Measurements from ENCODE around the gene DENND1A.

The DENND1A gene

GRCh38 chr9:123486431-123486830, 443.5 kb downstream of the DENND1A start:
- WGBS, 2 donors (ENCODE audit: extremely low coverage in 2 of 2, insufficient read length in 2 of 2, insufficient replicate concordance in 1 of 2): no CpG with 5 or more reads among the region's 1 CpG
- H4K8ac ChIP-seq (ENCODE audit: low read depth, low read length): no peak overlapping the region

GRCh38 chr9:123485216-123485615, 444.7 kb downstream of the DENND1A start:
- Histone ChIP-seq H3K79me1 (ENCODE audit: low read depth, low read length) (no peaks in the 10 kb centered on the region), H3K27me3 (ENCODE audit: control insufficient read depth in 3 of 3, insufficient read depth in 3 of 3, low read depth in 1 of 3, low read length in 3 of 3) (no peaks in the 10 kb centered on the region), H3K9ac (ENCODE audit: low read depth, low read length, poor library complexity) (no peak overlapping the region), H2BK15ac (ENCODE audit: low read length) (no peak overlapping the region), H4K8ac (ENCODE audit: low read depth, low read length) (no peak overlapping the region), H3K27ac (replicated peaks; ENCODE audit: low read length) (no peak overlapping the region), H4K91ac (ENCODE audit: low read depth, low read length, poor library complexity) (no peak overlapping the region), H3K4me1 (ENCODE audit: control insufficient read depth in 2 of 2, insufficient read depth in 1 of 2, low read depth in 1 of 2, low read length in 2 of 2) (peaks cover 23 to 32% of the 10 kb centered on the region in 2 donors), H3K18ac (ENCODE audit: low read length) (no peak overlapping the region), H2BK5ac (ENCODE audit: low read length) (no peak overlapping the region), H3K4me3 (ENCODE audit: low read length in 2 of 2) (no peak overlapping the region), H3K23ac (ENCODE audit: low read depth, low read length, poor library complexity) (no peak overlapping the region), H3K4ac (ENCODE audit: low read length) (no peak overlapping the region), H3K9me3 (replicated peaks in 1 of 2; ENCODE audit: control insufficient read depth in 2 of 2, insufficient read depth in 1 of 2, low read depth in 1 of 2, low read length in 2 of 2) (no peaks in the 10 kb centered on the region), H3K4me2 (ENCODE audit: insufficient read depth, low read length, poor library complexity, severe bottlenecking) (no peak overlapping the region), H2AFZ (ENCODE audit: low read length) (no peak overlapping the region), H3K14ac (ENCODE audit: low read length) (no peak overlapping the region), H3K36me3 (replicated peaks in 1 of 2; ENCODE audit: control insufficient read depth in 2 of 2, insufficient read depth in 2 of 2, low read length in 2 of 2) (no peaks in the 10 kb centered on the region), H2AK5ac (ENCODE audit: low read depth, low read length) (no peak overlapping the region), H2BK120ac (ENCODE audit: low read depth, low read length) (no peak overlapping the region), H2BK12ac (ENCODE audit: low read length) (no peak overlapping the region)
- DNase-seq (ENCODE audit: low spot score): no peak
- no CpG with 5 or more reads among the region's 5 CpGs for WGBS, 2 donors (ENCODE audit: extremely low coverage in 2 of 2, insufficient read length in 2 of 2, insufficient replicate concordance in 1 of 2)

More at GRCh38 chr9:123486431-123486830, 443.5 kb downstream of the DENND1A start:
- Histone ChIP-seq H3K36me3 (replicated peaks in 1 of 2; ENCODE audit: control insufficient read depth in 2 of 2, insufficient read depth in 2 of 2, low read length in 2 of 2) (no peaks in the 10 kb centered on the region), H3K79me1 (ENCODE audit: low read depth, low read length) (no peaks in the 10 kb centered on the region), H3K23ac (ENCODE audit: low read depth, low read length, poor library complexity) (no peak overlapping the region), H2BK5ac (ENCODE audit: low read length) (no peak overlapping the region), H3K14ac (ENCODE audit: low read length) (no peak overlapping the region), H3K9ac (ENCODE audit: low read depth, low read length, poor library complexity) (no peak overlapping the region), H2AK5ac (ENCODE audit: low read depth, low read length) (no peak overlapping the region), H3K4me2 (ENCODE audit: insufficient read depth, low read length, poor library complexity, severe bottlenecking) (no peak overlapping the region), H3K9me3 (replicated peaks in 1 of 2; ENCODE audit: control insufficient read depth in 2 of 2, insufficient read depth in 1 of 2, low read depth in 1 of 2, low read length in 2 of 2) (no peaks in the 10 kb centered on the region), H4K91ac (ENCODE audit: low read depth, low read length, poor library complexity) (no peak overlapping the region), H3K27ac (replicated peaks; ENCODE audit: low read length) (no peak overlapping the region), H3K27me3 (ENCODE audit: control insufficient read depth in 3 of 3, insufficient read depth in 3 of 3, low read depth in 1 of 3, low read length in 3 of 3) (no peaks in the 10 kb centered on the region), H2AFZ (ENCODE audit: low read length) (no peak overlapping the region), H3K18ac (ENCODE audit: low read length) (peak overlapping the region; percentile 40), H3K4ac (ENCODE audit: low read length) (no peak overlapping the region), H2BK120ac (ENCODE audit: low read depth, low read length) (no peak overlapping the region), H2BK15ac (ENCODE audit: low read length) (no peak overlapping the region), H2BK12ac (ENCODE audit: low read length) (no peak overlapping the region), H3K4me1 (ENCODE audit: control insufficient read depth in 2 of 2, insufficient read depth in 1 of 2, low read depth in 1 of 2, low read length in 2 of 2) (peaks cover 20 to 22% of the 10 kb centered on the region in 2 donors), H3K4me3 (ENCODE audit: low read length in 2 of 2) (no peak overlapping the region)
- no peak for DNase-seq (ENCODE audit: low spot score)

- H3K4me3 ChIP-seq (ENCODE audit: low read length in 2 of 2): no peak overlapping the region
- H4K91ac ChIP-seq (ENCODE audit: low read depth, low read length, poor library complexity): no peak overlapping the region
- H2BK120ac ChIP-seq (ENCODE audit: low read depth, low read length): no peak overlapping the region
- no peak overlapping the region for H2BK12ac ChIP-seq (ENCODE audit: low read length)
- H3K4me1 ChIP-seq (ENCODE audit: control insufficient read depth in 2 of 2, insufficient read depth in 1 of 2, low read depth in 1 of 2, low read length in 2 of 2): peaks cover 22 to 35% of the 10 kb centered on the region in 2 donors
- no peak overlapping the region for H4K8ac ChIP-seq (ENCODE audit: low read depth, low read length)
- no peaks in the 10 kb centered on the region for H3K36me3 ChIP-seq (replicated peaks in 1 of 2; ENCODE audit: control insufficient read depth in 2 of 2, insufficient read depth in 2 of 2, low read length in 2 of 2)
- H3K9ac ChIP-seq (ENCODE audit: low read depth, low read length, poor library complexity): no peak overlapping the region
- H3K79me1 ChIP-seq (ENCODE audit: low read depth, low read length): no peaks in the 10 kb centered on the region
- no peak overlapping the region for H3K27ac ChIP-seq (replicated peaks; ENCODE audit: low read length)
- H3K27me3 ChIP-seq (ENCODE audit: control insufficient read depth in 3 of 3, insufficient read depth in 3 of 3, low read depth in 1 of 3, low read length in 3 of 3): no peaks in the 10 kb centered on the region
- WGBS, 2 donors (ENCODE audit: extremely low coverage in 2 of 2, insufficient read length in 2 of 2, insufficient replicate concordance in 1 of 2): no CpG with 5 or more reads among the region's 4 CpGs
- no peak overlapping the region for H2BK15ac ChIP-seq (ENCODE audit: low read length)
- no peak overlapping the region for H3K23ac ChIP-seq (ENCODE audit: low read depth, low read length, poor library complexity)
- H3K18ac ChIP-seq (ENCODE audit: low read length): no peak overlapping the region
- no peak overlapping the region for H2BK5ac ChIP-seq (ENCODE audit: low read length)
- no peak overlapping the region for H3K4me2 ChIP-seq (ENCODE audit: insufficient read depth, low read length, poor library complexity, severe bottlenecking)
- H3K4ac ChIP-seq (ENCODE audit: low read length): no peak overlapping the region
- no peak overlapping the region for H3K14ac ChIP-seq (ENCODE audit: low read length)
- no peak for DNase-seq (ENCODE audit: low spot score)
- no peaks in the 10 kb centered on the region for H3K9me3 ChIP-seq (replicated peaks in 1 of 2; ENCODE audit: control insufficient read depth in 2 of 2, insufficient read depth in 1 of 2, low read depth in 1 of 2, low read length in 2 of 2)
- no peak overlapping the region for H2AFZ ChIP-seq (ENCODE audit: low read length)
- H2AK5ac ChIP-seq (ENCODE audit: low read depth, low read length): no peak overlapping the region
Measured at GRCh38 chr9:123484130-123484529, 445.8 kb downstream of the DENND1A start.

- H2AK5ac ChIP-seq (ENCODE audit: low read depth, low read length): no peak overlapping the region
- peak overlapping the region; percentile 55 for H3K18ac ChIP-seq (ENCODE audit: low read length)
- H3K27me3 ChIP-seq (ENCODE audit: control insufficient read depth in 3 of 3, insufficient read depth in 3 of 3, low read depth in 1 of 3, low read length in 3 of 3): no peaks in the 10 kb centered on the region
- no peak overlapping the region for H2AFZ ChIP-seq (ENCODE audit: low read length)
- peaks cover 14 to 27% of the 10 kb centered on the region in 2 donors for H3K4me1 ChIP-seq (ENCODE audit: control insufficient read depth in 2 of 2, insufficient read depth in 1 of 2, low read depth in 1 of 2, low read length in 2 of 2)
- H4K91ac ChIP-seq (ENCODE audit: low read depth, low read length, poor library complexity): no peak overlapping the region
- no peak overlapping the region for H3K23ac ChIP-seq (ENCODE audit: low read depth, low read length, poor library complexity)
- H3K4me3 ChIP-seq (ENCODE audit: low read length in 2 of 2): no peak overlapping the region
- DNase-seq (ENCODE audit: low spot score): no peak
- H2BK15ac ChIP-seq (ENCODE audit: low read length): peak overlapping the region; percentile 31
- H3K36me3 ChIP-seq (replicated peaks in 1 of 2; ENCODE audit: control insufficient read depth in 2 of 2, insufficient read depth in 2 of 2, low read length in 2 of 2): no peaks in the 10 kb centered on the region
- no peaks in the 10 kb centered on the region for H3K9me3 ChIP-seq (replicated peaks in 1 of 2; ENCODE audit: control insufficient read depth in 2 of 2, insufficient read depth in 1 of 2, low read depth in 1 of 2, low read length in 2 of 2)
- no CpG with 5 or more reads among the region's 9 CpGs for WGBS, 2 donors (ENCODE audit: extremely low coverage in 2 of 2, insufficient read length in 2 of 2, insufficient replicate concordance in 1 of 2)
- H3K9ac ChIP-seq (ENCODE audit: low read depth, low read length, poor library complexity): no peak overlapping the region
- H3K4ac ChIP-seq (ENCODE audit: low read length): no peak overlapping the region
- peak overlapping the region; percentile 13 for H3K14ac ChIP-seq (ENCODE audit: low read length)
- no peak overlapping the region for H2BK120ac ChIP-seq (ENCODE audit: low read depth, low read length)
- H2BK12ac ChIP-seq (ENCODE audit: low read length): no peak overlapping the region
- no peak overlapping the region for H3K4me2 ChIP-seq (ENCODE audit: insufficient read depth, low read length, poor library complexity, severe bottlenecking)
- no peak overlapping the region for H2BK5ac ChIP-seq (ENCODE audit: low read length)
- H3K79me1 ChIP-seq (ENCODE audit: low read depth, low read length): no peaks in the 10 kb centered on the region
- H3K27ac ChIP-seq (replicated peaks; ENCODE audit: low read length): no peak overlapping the region
- no peak overlapping the region for H4K8ac ChIP-seq (ENCODE audit: low read depth, low read length)
Measured at GRCh38 chr9:123483191-123483803, 446.6 kb downstream of the DENND1A start.

Measured in neuronal stem cell (in vitro differentiated cells).